ENCODE results near the gene NOX5. TPM values are rescaled to one million over a fixed set of nuclear protein-coding genes. Genes with fewer than 3 reads are reported as not detected.

The NOX5 gene
- total RNA-seq, 1 donor from 2014 or later, result 0.09 TPM

DNA sequence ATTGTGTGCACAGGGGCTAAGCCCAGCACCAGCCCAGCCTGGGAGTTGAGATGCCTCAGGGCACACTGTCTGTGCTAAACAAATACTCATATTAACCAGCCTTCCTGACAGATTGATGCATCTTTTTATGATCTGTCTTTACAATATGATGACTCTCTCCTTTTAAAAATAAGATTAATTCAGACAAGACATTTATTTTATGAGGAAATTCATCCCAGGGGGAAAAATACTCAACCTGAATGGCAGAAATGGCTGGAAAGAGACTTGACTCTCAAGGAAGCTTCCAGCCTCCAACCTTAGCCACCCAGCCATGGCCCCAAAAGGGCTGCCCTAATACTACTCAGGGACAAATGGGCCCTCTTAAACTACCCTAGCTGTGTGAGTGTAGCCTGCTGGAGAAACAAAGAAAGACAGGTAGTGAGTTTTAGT lies 46.9 kb downstream of the NOX5 start:
- Histone ChIP-seq H3K36me3 (ENCODE audit: insufficient read depth, low read length) (no peaks in the 10 kb centered on the region), H3K79me2 (ENCODE audit: insufficient read depth, low read length) (no peaks in the 10 kb centered on the region), H3K9me3 (ENCODE audit: insufficient read depth, low read depth, low read length) (no peaks in the 10 kb centered on the region), H3K9ac (ENCODE audit: low read length) (no peak overlapping the region), H3K4me1 (ENCODE audit: insufficient read depth, low read length) (no peaks in the 10 kb centered on the region), H3K27me3 (ENCODE audit: insufficient read depth, low read length) (peaks cover 19% of the 10 kb centered on the region), H2AFZ (ENCODE audit: low read depth, low read length) (no peak overlapping the region), H3K4me3 (ENCODE audit: insufficient read depth, low read depth, low read length) (no peak overlapping the region), H3K27ac (ENCODE audit: low read depth, low read length) (no peak overlapping the region), H3K4me2 (ENCODE audit: low read length) (no peak overlapping the region), H4K20me1 (ENCODE audit: insufficient read depth, low read length) (no peaks in the 10 kb centered on the region)
- H3K4me1 Mint-ChIP-seq (ENCODE audit: low read depth, unreplicated experiment), result no peaks in the 10 kb centered on the region
- TF ChIP-seq CTCF (IDR thresholded peaks at IDR 0.05; ENCODE audit: insufficient read depth, low read depth, low read length) (no peak), EZH2 (IDR thresholded peaks at IDR 0.05; ENCODE audit: insufficient read depth, low read length) (no peak)
- no peak overlapping the region for H3K4me3 Mint-ChIP-seq (ENCODE audit: unreplicated experiment)
- FAIRE-seq, result no peak
- no peak for DNase-seq (ENCODE audit: low read depth)
- peaks cover 2% of the 10 kb centered on the region for H3K9me3 Mint-ChIP-seq (ENCODE audit: unreplicated experiment)
- peaks cover 40% of the 10 kb centered on the region for H3K27me3 Mint-ChIP-seq (ENCODE audit: low read depth, unreplicated experiment)
- H3K36me3 Mint-ChIP-seq (ENCODE audit: low read depth, unreplicated experiment), result no peaks in the 10 kb centered on the region
- H3K27ac Mint-ChIP-seq (ENCODE audit: unreplicated experiment), result no peak overlapping the region

- H3K4me2 ChIP-seq (ENCODE audit: low read length), result no peak overlapping the region
- no peak for DNase-seq (ENCODE audit: low read depth)
- H3K27me3 Mint-ChIP-seq (ENCODE audit: low read depth, unreplicated experiment), result peaks cover 16% of the 10 kb centered on the region
- no peaks in the 10 kb centered on the region for H3K4me1 ChIP-seq (ENCODE audit: insufficient read depth, low read length)
- TF ChIP-seq EZH2 (IDR thresholded peaks at IDR 0.05; ENCODE audit: insufficient read depth, low read length), result no peak
- TF ChIP-seq CTCF (IDR thresholded peaks at IDR 0.05; ENCODE audit: insufficient read depth, low read depth, low read length), result no peak
- no peaks in the 10 kb centered on the region for H3K36me3 Mint-ChIP-seq (ENCODE audit: low read depth, unreplicated experiment)
- H3K36me3 ChIP-seq (ENCODE audit: insufficient read depth, low read length), result no peaks in the 10 kb centered on the region
- no peaks in the 10 kb centered on the region for H3K9me3 ChIP-seq (ENCODE audit: insufficient read depth, low read depth, low read length)
- no peak overlapping the region for H3K4me3 ChIP-seq (ENCODE audit: insufficient read depth, low read depth, low read length)
- no peak overlapping the region for H3K27ac Mint-ChIP-seq (ENCODE audit: unreplicated experiment)
- H3K79me2 ChIP-seq (ENCODE audit: insufficient read depth, low read length), result no peaks in the 10 kb centered on the region
- H3K27ac ChIP-seq (ENCODE audit: low read depth, low read length), result no peak overlapping the region
- H3K9ac ChIP-seq (ENCODE audit: low read length), result no peak overlapping the region
- peaks cover 4% of the 10 kb centered on the region for H3K9me3 Mint-ChIP-seq (ENCODE audit: unreplicated experiment)
- no peak for FAIRE-seq
- no peaks in the 10 kb centered on the region for H4K20me1 ChIP-seq (ENCODE audit: insufficient read depth, low read length)
- H3K4me1 Mint-ChIP-seq (ENCODE audit: low read depth, unreplicated experiment), result no peaks in the 10 kb centered on the region
- no peak overlapping the region for H2AFZ ChIP-seq (ENCODE audit: low read depth, low read length)
- no peak overlapping the region for H3K4me3 Mint-ChIP-seq (ENCODE audit: unreplicated experiment)
- no peaks in the 10 kb centered on the region for H3K27me3 ChIP-seq (ENCODE audit: insufficient read depth, low read length)
Measured at GRCh38 chr15:69064649-69065048, 50.2 kb downstream of the NOX5 start.

DNA sequence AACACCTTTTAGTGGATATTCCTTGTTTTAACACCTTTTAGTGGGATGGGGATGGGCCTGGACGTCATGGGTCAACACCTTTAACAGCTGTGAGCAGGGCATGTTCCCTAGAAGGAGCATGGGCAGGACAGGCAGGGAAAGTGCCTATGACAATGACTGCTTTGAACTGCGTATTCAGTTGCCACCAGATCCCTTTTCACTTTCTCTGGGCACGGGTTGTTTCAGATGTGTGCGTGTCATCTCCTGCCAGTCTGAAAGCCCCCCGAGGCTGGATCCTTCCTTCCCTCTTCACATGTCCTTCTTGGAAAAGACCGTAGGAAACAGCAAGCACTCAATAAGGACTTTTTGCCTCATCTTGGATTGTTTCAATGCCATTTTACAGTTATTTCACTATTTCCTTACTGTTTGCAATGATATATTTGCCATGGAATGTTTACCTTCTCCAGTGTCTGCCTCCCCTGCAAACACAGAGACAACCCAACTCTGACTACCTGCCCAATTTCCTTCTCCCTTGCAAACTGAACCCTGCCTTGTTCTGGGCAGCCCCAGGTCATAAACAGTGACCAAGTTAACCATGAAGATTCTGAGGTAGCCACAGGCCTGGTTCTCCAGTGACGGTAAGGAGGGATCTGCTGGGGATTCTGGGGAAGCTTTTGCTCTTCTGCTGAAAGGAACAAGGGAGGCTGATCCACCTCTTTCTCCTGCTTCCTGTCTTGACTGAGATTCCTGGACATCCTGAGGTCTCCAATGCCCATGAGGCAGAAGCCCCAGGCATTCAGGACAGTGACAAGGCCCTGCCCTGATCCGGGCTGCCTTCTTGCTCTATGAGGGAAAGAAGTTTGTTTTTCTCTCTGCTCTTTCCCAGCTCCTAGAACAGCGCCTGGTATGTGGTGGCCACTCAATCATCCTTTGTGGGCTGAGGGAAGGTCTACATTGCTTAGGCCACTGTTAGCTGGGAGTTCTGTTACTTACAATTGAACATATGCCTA lies 51.8 kb downstream of the NOX5 start:
- DNase-seq (ENCODE audit: low read depth) (no peak), FAIRE-seq (no peak)
- no peak overlapping the region for H3K4me3 Mint-ChIP-seq (ENCODE audit: unreplicated experiment)
- no peak overlapping the region for H3K27ac Mint-ChIP-seq (ENCODE audit: unreplicated experiment)
- Histone ChIP-seq H4K20me1 (ENCODE audit: insufficient read depth, low read length) (no peaks in the 10 kb centered on the region), H3K4me2 (ENCODE audit: low read length) (no peak overlapping the region), H3K9me3 (ENCODE audit: insufficient read depth, low read depth, low read length) (no peaks in the 10 kb centered on the region), H2AFZ (ENCODE audit: low read depth, low read length) (no peak overlapping the region), H3K9ac (ENCODE audit: low read length) (no peak overlapping the region), H3K4me3 (ENCODE audit: insufficient read depth, low read depth, low read length) (no peak overlapping the region), H3K79me2 (ENCODE audit: insufficient read depth, low read length) (no peaks in the 10 kb centered on the region), H3K36me3 (ENCODE audit: insufficient read depth, low read length) (no peaks in the 10 kb centered on the region), H3K27ac (ENCODE audit: low read depth, low read length) (no peak overlapping the region), H3K27me3 (ENCODE audit: insufficient read depth, low read length) (peaks cover under 1% of the 10 kb centered on the region), H3K4me1 (ENCODE audit: insufficient read depth, low read length) (no peaks in the 10 kb centered on the region)
- peaks cover 24% of the 10 kb centered on the region for H3K27me3 Mint-ChIP-seq (ENCODE audit: low read depth, unreplicated experiment)
- peaks cover 2% of the 10 kb centered on the region for H3K36me3 Mint-ChIP-seq (ENCODE audit: low read depth, unreplicated experiment)
- peaks cover 9% of the 10 kb centered on the region for H3K9me3 Mint-ChIP-seq (ENCODE audit: unreplicated experiment)
- TF ChIP-seq EZH2 (IDR thresholded peaks at IDR 0.05; ENCODE audit: insufficient read depth, low read length) (no peak), CTCF (IDR thresholded peaks at IDR 0.05; ENCODE audit: insufficient read depth, low read depth, low read length) (no peak)
- no peaks in the 10 kb centered on the region for H3K4me1 Mint-ChIP-seq (ENCODE audit: low read depth, unreplicated experiment)
